Left ventricle myocardium inferior (tissue), 1 donor: Measurements from ENCODE around the gene IFT74. TPM values are rescaled to one million over a fixed set of nuclear protein-coding genes. Genes with fewer than 3 reads are reported as not detected.

ENCODE experiments used
- DNase-seq: peaks from one replicate; pipeline ENCODE4 v3.0.0-alpha.2; 2020
- H3K27ac ChIP-seq: fragments of 200-600 bp; replicated peaks from 2 replicates; pipeline ENCODE4 v1.8.0; 2021
- H3K27me3 ChIP-seq: fragments of 200-600 bp; 2 replicates; pipeline ENCODE4 v1.8.0; 2021; ENCODE audit warnings: low read depth
- H3K36me3 ChIP-seq: fragments of 200-600 bp; 2 replicates; pipeline ENCODE4 v1.8.0; 2021
- H3K4me1 ChIP-seq: fragments of 200-600 bp; 2 replicates; pipeline ENCODE4 v1.8.0; 2021
- H3K4me3 ChIP-seq: fragments of 200-600 bp; 2 replicates; pipeline ENCODE4 v1.8.0; 2021; ENCODE audit warnings: mild to moderate bottlenecking, moderate library complexity
- H3K9me3 ChIP-seq: fragments of 200-600 bp; replicated peaks from 2 replicates; pipeline ENCODE4 v1.8.0; 2021
- CTCF ChIP-seq: fragments of 200-600 bp; IDR thresholded peaks from 2 replicates; pipeline ENCODE4 v1.8.0; 2021; ENCODE audit warnings: antibody characterized with exemption, mild to moderate bottlenecking, borderline replicate concordance
- intact Hi-C: fragments of 100-400 bp; cut with micrococcal nuclease; formaldehyde crosslinking; loops from one replicate; pipeline ENCODE4 v1.11.0; 2022
- total RNA-seq: library from RNA; stranded (reverse); fragmentation: NEBNext Ultra II Directional; extraction: Animal tissue kit (Norgen Biotek cat#: 25700); gene quantifications from one replicate; pipeline ENCODE4 v1.2.1, GENCODE V29; 2021
- donor health status: DM: no; HTN: yes; CAD: no; lungs with severe emphysema.

The IFT74 gene
- total RNA-seq, 1 donor from 2014 or later: 10.1 TPM

- Histone ChIP-seq H3K4me3 (no peak overlapping the region), H3K9me3 (no peaks in the 10 kb centered on the region), H3K4me1 (no peaks in the 10 kb centered on the region), H3K27me3 (no peaks in the 10 kb centered on the region), H3K36me3 (peaks cover 15% of the 10 kb centered on the region), H3K27ac (no peak overlapping the region)
- TF ChIP-seq CTCF: no peak
- DNase-seq: no peak
- intact Hi-C loops: loop anchor here (10.0 kb wide), 2 partner anchors 157 to 237 kb away; no protein-coding TSS in a partner anchor
Observed at GRCh38 chr9:27037499-27037898, 81.3 kb downstream of the IFT74 start.

- no peaks in the 10 kb centered on the region for H3K27me3 ChIP-seq
- no peaks in the 10 kb centered on the region for H3K4me1 ChIP-seq
- no peak for DNase-seq
- H3K4me3 ChIP-seq: no peak overlapping the region
- peaks cover 13% of the 10 kb centered on the region for H3K36me3 ChIP-seq
- no peaks in the 10 kb centered on the region for H3K9me3 ChIP-seq
- intact Hi-C loops: no loop called here
- TF ChIP-seq CTCF: no peak
- H3K27ac ChIP-seq: no peak overlapping the region
Observed at GRCh38 chr9:27041746-27042145, 85.5 kb downstream of the IFT74 start.

GRCh38 chr9:27042476-27042875 lies 86.3 kb downstream of the IFT74 start:
- intact Hi-C loops: no loop called here

GRCh38 chr9:27043176-27043575 lies 87.0 kb downstream of the IFT74 start:
- DNase-seq: no peak
- Histone ChIP-seq H3K27me3 (no peaks in the 10 kb centered on the region), H3K27ac (no peak overlapping the region), H3K4me1 (no peaks in the 10 kb centered on the region), H3K9me3 (no peaks in the 10 kb centered on the region), H3K4me3 (no peak overlapping the region), H3K36me3 (peaks cover 10% of the 10 kb centered on the region)
- intact Hi-C loops: no loop called here
- TF ChIP-seq CTCF: no peak

More at GRCh38 chr9:27042476-27042875, 86.3 kb downstream of the IFT74 start:
- H3K27ac ChIP-seq: no peak overlapping the region
- H3K4me1 ChIP-seq: no peaks in the 10 kb centered on the region
- H3K27me3 ChIP-seq: no peaks in the 10 kb centered on the region
- TF ChIP-seq CTCF: no peak
- peaks cover 10% of the 10 kb centered on the region for H3K36me3 ChIP-seq
- no peaks in the 10 kb centered on the region for H3K9me3 ChIP-seq
- no peak overlapping the region for H3K4me3 ChIP-seq
- DNase-seq: no peak

- peaks cover 6% of the 10 kb centered on the region for H3K36me3 ChIP-seq
- no peak for TF ChIP-seq CTCF
- H3K27me3 ChIP-seq: no peaks in the 10 kb centered on the region
- no peak overlapping the region for H3K4me3 ChIP-seq
- DNase-seq: no peak
- H3K27ac ChIP-seq: no peak overlapping the region
- intact Hi-C loops: no loop called here
- no peaks in the 10 kb centered on the region for H3K4me1 ChIP-seq
- H3K9me3 ChIP-seq: no peaks in the 10 kb centered on the region
Observed at GRCh38 chr9:27047136-27047535, 90.9 kb downstream of the IFT74 start.
